GM06990 (cell line): ENCODE data around the gene TSPO2.
"Not testable (repeated sequence)": the region's sequence is repeated elsewhere in the genome, so short reads cannot be mapped to it uniquely, and the experiment has no call there.

Experiments used
- DNase-seq: peaks from one replicate; pipeline ENCODE4 v3.0.0-alpha.2; 2011; ENCODE audit not compliant: insufficient read length; ENCODE audit errors: extremely low read depth
- H3K27me3 ChIP-seq: replicated peaks from 2 replicates; pipeline ENCODE4 v1.6.0; 2011; ENCODE audit warnings: low read length; ENCODE audit not compliant: control insufficient read depth, insufficient read depth
- H3K36me3 ChIP-seq: 2 replicates; pipeline ENCODE4 v1.5.1; 2011; ENCODE audit warnings: low read length; ENCODE audit not compliant: control insufficient read depth, insufficient read depth
- H3K4me3 ChIP-seq: replicated peaks from 2 replicates; pipeline ENCODE4 v1.5.1; 2011; ENCODE audit warnings: low read depth, mild to moderate bottlenecking, control low read depth, low read length
- TF ChIP-seq, protein P1 (sequence below): IDR thresholded peaks from 2 replicates; pipeline ENCODE4 v1.5.1; 2011; ENCODE audit warnings: low read length, control low read depth, mild to moderate bottlenecking, inconsistent platforms; ENCODE audit not compliant: insufficient read depth, poor library complexity, severe bottlenecking

TSPO2 gene

DNA sequence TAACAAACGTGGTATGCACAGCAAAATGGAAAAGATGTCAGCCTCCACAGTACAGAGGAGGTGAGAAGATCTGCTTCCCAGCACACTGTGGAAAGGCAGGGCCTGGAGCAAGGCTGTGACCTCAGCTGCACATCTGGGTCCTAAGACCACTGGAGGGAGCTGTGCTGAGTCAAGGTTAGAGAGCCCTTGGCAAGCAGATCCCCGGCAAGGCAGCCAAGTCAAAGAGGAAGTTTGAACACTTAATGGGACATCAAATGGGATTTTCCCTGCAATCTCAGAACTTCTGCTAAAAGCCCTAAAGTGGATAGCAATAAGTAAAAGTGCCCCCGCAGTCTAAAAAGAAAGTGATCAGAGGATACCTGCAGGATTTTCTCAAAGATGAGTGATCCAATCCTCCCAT lies 42.7 kb upstream of the TSPO2 start:
- DNase-seq, result no peak
- TF ChIP-seq, protein P1, sequence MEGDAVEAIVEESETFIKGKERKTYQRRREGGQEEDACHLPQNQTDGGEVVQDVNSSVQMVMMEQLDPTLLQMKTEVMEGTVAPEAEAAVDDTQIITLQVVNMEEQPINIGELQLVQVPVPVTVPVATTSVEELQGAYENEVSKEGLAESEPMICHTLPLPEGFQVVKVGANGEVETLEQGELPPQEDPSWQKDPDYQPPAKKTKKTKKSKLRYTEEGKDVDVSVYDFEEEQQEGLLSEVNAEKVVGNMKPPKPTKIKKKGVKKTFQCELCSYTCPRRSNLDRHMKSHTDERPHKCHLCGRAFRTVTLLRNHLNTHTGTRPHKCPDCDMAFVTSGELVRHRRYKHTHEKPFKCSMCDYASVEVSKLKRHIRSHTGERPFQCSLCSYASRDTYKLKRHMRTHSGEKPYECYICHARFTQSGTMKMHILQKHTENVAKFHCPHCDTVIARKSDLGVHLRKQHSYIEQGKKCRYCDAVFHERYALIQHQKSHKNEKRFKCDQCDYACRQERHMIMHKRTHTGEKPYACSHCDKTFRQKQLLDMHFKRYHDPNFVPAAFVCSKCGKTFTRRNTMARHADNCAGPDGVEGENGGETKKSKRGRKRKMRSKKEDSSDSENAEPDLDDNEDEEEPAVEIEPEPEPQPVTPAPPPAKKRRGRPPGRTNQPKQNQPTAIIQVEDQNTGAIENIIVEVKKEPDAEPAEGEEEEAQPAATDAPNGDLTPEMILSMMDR, result peak; percentile 71
- H3K4me3 ChIP-seq, result no peak overlapping the region
- H3K36me3 ChIP-seq, result no peaks in the 10 kb centered on the region
- H3K27me3 ChIP-seq, result no peaks in the 10 kb centered on the region; the same call in none of the 2 replicates

DNA sequence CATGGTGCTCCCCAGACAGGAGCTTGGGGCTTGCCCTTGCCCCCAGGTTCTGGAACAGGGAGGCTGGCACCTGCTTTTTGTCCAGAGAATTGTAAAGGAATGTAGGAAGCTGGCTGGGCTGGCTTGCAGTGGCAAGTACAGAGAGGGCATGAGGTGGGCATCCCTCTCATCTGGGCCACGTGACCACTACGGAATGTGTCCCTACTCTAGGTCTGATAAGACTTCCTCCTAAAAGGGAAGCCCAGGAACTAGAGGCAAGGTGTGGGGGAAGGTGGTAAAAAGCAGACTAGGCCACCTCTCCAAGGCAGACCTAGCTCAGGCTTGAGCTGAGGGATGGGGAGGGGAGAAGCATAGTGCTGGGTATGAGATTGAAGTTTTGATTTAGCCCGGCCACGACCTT lies 42.0 kb upstream of the TSPO2 start:
- Histone ChIP-seq H3K27me3 (no peaks in the 10 kb centered on the region; the same call in 1 of the 2 replicates), H3K4me3 (no peak overlapping the region), H3K36me3 (no peaks in the 10 kb centered on the region)
- TF ChIP-seq, protein P1, result no peak
- DNase-seq, result no peak

DNA sequence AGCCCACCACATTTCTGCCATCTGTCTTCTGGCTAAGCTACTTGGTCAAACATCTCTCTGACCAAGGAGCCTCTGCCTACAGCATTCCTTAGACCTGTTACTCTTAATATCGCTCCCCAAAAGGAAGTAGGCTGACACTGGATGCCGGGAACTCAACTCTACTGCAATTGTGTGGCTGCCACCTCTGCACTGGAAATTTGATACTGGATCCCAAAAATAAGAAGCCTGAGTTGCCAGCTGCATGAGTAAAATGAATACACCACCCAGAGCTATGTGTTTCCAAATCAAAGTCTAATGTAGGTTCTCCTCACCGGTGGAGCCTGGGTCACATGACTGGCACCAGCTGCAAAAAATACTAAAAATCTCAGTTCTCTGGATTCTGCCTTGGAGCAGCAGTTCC lies 40.1 kb upstream of the TSPO2 start:
- Histone ChIP-seq H3K4me3 (no peak overlapping the region), H3K36me3 (no peaks in the 10 kb centered on the region), H3K27me3 (no peaks in the 10 kb centered on the region; the same call in 1 of the 2 replicates)
- TF ChIP-seq, protein P1, result no peak
- no peak for DNase-seq

DNA sequence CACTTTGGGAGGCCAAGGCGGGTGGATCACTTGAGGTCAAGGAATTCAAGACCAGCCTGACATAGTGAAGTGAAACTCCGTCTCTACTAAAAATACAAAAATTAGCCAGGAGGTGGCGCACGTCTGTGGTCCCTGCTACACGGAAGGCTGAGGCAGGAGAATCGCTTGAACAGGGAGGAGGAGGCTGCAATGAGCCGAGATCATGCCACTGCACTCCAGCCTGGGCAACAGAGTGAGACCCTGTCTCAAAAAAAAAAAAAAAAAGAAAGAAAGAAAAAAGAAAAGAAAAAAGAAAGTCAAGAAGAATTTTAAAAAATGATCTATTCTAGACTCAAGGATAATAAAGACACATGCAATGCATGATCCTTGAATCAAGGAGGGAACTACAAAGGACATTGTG lies 36.0 kb upstream of the TSPO2 start:
- H3K27me3 ChIP-seq, H3K4me3 ChIP-seq, H3K36me3 ChIP-seq: not testable (repeated sequence)
- DNase-seq, result peak; percentile 9
- TF ChIP-seq, protein P1, result peak; percentile 60

DNA sequence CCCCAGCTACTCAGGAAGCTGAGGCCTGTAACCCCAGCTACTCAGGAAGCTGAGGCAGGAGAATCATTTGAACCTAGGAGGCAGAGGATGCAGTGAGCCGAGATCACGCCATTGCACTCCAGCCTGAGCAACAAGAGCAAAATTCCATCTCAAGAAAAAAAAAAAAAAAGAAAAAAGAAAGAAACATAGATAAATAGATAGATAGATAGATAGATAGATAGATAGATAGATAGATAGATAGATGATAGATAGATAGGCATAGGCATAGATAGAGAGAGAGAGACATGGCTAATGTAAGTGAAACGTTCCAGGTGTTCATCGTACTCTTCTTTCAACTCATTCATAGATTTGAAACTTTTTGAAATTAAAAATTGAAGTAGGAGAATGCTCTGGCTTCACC lies 35.3 kb upstream of the TSPO2 start:
- DNase-seq, H3K27me3 ChIP-seq, H3K4me3 ChIP-seq, H3K36me3 ChIP-seq: not testable (repeated sequence)

DNA sequence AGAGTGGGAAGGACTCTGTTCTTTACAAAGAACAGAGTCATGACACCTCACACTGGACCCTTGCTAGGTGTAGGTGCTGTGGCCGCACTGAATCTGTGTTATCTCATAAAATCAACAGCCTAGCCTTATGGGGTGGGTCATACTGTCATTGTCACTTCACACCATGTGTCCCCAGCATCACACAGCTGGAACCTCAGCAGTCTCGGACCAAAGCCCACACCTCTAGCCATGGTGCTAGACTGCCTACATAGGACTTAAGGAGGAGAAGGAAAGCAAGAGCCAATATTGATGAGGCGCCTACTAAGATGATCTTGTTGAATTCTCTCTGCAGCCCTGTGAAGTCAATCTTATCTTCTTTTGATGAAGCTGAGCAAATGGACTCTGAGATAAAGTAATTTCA lies 34.3 kb upstream of the TSPO2 start:
- Histone ChIP-seq H3K27me3 (peaks cover 3% of the 10 kb centered on the region), H3K4me3 (no peak overlapping the region), H3K36me3 (no peaks in the 10 kb centered on the region)
- no peak for DNase-seq
- TF ChIP-seq, protein P1, result no peak
